Epidermal melanocyte (primary cell): ENCODE measurements around the gene NR3C1.

ENCODE experiments used
- DNase-seq: peaks from one replicate; pipeline ENCODE4 v3.0.0; 2011; ENCODE audit warnings: low spot score; ENCODE audit not compliant: insufficient read length

NR3C1 gene

GRCh38 chr5:143426437-143426991 lies 23.0 kb upstream of the NR3C1 start:
- no peak for DNase-seq

DNA sequence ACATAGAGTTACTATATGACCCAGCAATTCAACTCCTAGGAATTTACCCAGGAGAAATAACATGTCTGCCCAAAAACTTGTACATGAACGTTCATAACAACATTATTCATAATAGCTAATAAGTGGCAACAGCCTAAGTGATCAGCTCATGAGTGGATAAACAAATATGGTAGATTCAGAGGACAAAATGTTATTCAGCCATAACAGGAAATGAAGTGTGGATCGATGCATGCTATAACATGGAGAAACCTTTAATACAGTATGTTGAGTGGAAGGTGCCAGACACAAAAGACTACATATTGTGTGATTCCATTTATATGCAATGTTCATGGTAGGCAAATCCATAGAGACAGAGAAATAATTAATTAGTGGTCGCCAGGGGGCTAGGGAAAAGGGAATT lies 22.3 kb upstream of the NR3C1 start:
- no peak for DNase-seq

GRCh38 chr5:143418140-143418866 lies 14.8 kb upstream of the NR3C1 start:
- DNase-seq: no peak

GRCh38 chr5:143417503-143418139 lies 14.1 kb upstream of the NR3C1 start:
- no peak for DNase-seq

- no peak for DNase-seq
Measured at GRCh38 chr5:143416411-143416810, 12.9 kb upstream of the NR3C1 start.

DNA sequence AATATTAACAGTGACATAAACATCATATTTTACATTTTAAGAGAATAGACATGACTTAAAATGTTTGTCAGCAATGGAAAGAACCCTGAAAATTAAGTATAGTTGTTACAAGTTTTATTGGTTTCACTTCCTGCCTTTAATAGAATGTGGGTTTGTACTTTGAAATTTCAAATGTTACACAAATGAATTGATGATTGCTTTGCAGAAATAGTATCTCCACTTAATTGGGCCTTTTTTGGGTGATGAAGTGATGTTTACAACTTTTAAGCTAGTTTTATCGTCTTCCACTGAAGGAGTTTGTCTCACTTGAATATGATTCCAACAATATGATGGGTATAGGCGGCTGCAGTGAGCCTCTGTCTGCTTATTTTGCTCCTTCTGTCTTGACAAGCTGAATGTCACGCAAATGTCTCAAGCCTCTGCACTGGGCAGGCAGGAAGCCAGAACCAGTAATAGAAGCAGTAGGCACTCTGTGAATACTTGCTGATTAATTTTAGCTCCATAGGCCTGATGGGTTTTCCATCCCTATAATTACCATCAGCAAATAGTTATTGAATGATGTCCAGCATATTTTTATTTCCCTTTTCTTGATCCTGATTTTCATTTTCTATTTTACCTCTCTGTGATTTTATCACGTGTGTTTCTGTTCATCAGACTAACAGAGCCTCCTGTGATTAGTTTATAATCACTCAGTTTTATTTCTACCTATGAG lies 10.6 kb upstream of the NR3C1 start:
- no peak for DNase-seq

GRCh38 chr5:143412661-143413342 lies 9.3 kb upstream of the NR3C1 start:
- DNase-seq: no peak

DNA sequence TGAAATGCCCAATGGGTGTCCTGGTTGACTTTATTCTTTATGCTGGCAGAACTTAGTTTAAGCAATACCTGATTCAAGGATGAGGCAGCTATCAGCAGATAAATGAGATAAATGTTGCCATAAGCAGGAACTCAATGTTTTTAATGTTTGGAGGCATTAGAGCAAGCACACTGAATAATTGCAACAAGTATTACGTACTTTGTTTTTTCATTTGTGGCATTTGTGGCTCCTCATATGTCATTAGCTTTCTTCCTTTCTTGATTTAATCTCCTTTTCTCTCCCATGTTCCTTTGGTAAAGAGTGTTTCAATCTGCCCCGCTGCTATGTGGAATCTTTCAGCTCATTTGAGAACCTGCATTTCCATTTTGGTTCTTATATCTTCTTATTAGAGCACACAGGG lies 6.4 kb upstream of the NR3C1 start:
- no peak for DNase-seq

DNA sequence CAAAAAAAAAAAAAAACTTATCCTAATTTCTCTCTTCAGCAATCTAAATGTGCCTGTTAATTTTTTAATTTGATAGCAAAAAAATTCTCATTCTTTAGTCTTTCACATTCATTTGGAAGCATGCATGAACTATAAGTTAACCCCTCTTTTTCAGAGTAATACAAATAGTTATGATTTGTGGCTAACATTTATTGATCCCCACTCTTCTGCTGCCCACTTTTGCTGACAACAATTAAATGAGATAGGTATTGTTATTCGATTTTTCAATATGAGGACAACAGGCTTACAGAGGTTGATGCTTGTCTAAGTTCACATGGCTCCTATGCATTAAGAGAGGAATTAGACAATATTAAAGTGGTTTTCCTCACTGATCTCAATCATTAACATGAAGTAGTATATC lies 2.9 kb upstream of the NR3C1 start:
- DNase-seq: no peak

GRCh38 chr5:143405849-143406098 lies 2.3 kb upstream of the NR3C1 start:
- DNase-seq: no peak

DNA sequence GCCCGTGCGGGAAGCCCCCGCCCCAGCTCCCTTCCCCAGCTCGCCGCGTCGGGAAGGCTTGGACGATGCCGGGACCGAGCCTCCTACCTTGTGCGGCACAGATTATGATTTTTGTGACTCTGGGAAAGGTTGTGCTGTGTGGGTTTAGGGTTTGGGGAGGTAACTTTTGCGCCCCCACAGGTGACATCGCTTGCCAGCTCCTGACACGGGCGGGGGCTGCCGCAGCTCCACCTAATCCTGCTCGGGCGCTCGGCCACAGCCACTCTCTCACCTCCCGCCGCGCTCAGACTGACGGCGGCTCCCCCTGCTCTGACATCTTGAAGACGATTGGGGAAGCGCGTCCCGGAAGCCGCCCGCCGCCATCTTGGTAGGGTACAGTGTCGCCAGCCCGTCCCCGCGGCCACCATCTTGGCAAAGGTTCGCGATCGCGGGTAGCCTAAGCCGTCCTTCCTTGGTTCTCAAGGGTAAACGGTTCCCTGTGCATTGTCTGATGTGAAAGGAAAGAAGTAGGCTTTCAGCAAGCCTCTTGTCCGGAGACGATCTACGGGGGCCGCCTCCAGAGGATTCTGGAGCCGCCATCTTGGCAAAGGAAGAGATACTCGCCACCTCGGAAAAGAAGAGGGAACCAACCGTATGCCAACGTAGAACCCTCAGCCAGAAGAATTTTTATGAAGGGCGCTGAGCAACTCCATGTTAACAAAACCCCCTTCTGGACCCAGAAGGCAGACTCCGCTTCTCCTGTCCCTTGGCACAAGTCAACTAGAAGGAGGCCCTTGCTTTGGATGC lies 1.8 kb upstream of the NR3C1 start:
- no peak for DNase-seq

DNA sequence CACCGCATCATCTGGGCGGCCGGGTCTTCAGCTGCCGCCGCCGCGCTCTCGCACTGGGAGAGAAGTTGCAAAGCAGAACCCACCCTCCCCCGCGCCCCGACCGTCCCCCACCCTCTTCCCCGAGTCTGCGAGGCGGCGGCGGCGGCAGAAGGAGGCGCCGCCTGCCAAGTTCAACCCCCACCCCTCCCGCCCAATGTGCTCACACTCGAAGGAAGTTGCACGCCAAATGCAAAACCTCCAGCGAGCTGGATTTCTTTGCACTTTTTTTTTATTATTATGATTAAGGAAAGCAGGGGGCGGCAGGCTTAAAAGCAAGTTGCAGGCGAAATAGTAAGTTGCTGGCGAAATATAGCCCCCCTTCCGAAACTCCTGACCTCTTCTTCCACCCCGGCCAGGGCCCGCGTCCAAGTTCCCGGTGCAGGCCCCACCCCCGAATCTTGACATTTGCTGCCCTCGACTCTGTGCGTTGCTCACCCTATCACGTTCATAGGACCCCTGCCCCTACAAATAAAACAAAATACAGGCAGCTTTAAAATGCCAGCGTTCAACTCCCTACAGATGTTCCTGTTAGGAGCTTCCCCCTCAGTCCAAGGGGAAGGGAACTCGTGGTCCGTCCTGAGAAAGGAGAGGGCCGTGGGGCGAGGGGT lies 1.1 kb upstream of the NR3C1 start:
- no peak for DNase-seq

- DNase-seq: no peak
Measured at GRCh38 chr5:143403334-143403592, 223 bp downstream of the NR3C1 start.

- DNase-seq: no peak
Measured at GRCh38 chr5:143402553-143403333, 743 bp downstream of the NR3C1 start.

DNA sequence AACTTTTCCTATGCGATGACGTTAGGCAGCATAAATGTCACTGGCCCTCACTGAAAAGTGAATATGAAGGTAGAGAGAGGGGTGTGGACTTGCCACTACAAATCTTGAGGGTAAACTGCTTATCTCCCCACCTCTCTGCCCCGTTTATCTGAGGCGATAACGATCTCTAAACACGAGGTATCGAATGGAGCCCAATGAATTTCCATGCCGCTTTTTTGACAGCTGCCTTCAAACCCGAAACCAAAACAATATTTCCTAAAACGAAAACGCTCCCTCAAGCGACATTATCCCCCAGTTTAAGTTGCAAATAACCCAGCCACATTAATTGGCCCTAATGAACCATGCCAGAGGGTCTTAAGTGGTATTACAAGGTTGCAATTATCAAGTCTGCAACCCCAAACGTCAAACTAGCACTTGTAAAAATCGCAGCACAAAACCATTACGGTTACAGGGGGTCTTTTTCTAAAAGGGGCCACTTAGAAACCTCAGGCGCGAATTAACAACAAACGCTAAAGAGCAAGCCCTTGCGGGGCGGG lies 1.4 kb downstream of the NR3C1 start:
- DNase-seq: no peak

DNA sequence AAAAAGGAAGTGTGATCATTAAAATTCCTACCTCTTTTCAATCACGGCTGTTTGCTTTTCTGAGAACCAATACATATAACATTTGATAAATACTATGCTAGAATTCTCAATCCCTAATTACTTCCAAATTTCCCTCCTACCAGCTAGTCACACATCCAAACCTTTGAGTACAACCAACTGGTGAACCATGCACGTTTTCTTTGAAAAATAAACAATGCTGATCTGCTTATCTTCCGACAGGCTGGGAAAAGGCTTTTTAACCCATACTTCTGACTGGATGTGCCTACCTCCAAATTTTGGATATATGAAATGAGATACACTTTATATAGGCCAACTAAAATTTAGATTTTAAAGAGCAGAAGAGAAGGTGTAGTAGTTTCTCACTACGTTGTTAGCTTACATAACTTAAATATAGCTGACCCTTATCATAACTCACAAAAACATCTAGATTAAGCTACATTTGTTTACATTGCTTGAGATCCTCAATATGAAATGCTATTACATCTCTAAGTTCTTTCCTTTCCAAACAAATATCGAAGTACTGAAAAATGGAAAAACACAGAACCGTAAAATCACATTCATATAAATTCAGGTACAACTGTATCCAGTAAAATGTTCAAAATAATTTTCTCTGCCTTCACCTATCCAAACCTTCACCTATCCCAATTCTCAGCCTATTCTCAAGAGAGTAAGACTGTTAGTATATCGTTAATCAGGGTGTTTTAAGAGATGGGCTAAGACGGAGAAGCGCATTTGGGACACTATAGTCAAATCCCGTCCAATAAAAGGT lies 2.1 kb downstream of the NR3C1 start:
- no peak for DNase-seq

- no peak for DNase-seq
Measured at GRCh38 chr5:143400541-143401226, 2.8 kb downstream of the NR3C1 start.
